Right lung (tissue), 5 donors: Measurements from ENCODE around the gene ZBTB43. TPM values are rescaled to one million over a fixed set of nuclear protein-coding genes. Genes with fewer than 3 reads are reported as not detected.

ENCODE experiments used
- DNase-seq, 2 donors: peaks; one replicate each; pipeline ENCODE4 v3.0.0-alpha.2; 2013
- polyA plus RNA-seq, 5 donors: library from polyadenylated mRNA; unstranded; fragments of 120-200 nt; gene quantifications; one replicate each; pipeline versions ENCODE4 v1.2.1 to v1.2.3, GENCODE V29; 2013; ENCODE audit warnings: inconsistent platforms in 1 of 5, low replicate concordance in 1 of 5; ENCODE audit not compliant: insufficient read length in 5 of 5, insufficient read depth in 1 of 5

Gene ZBTB43
- polyA plus RNA-seq, 5 donors, result 12.8 to 18.0 (median 16.3) TPM

DNA sequence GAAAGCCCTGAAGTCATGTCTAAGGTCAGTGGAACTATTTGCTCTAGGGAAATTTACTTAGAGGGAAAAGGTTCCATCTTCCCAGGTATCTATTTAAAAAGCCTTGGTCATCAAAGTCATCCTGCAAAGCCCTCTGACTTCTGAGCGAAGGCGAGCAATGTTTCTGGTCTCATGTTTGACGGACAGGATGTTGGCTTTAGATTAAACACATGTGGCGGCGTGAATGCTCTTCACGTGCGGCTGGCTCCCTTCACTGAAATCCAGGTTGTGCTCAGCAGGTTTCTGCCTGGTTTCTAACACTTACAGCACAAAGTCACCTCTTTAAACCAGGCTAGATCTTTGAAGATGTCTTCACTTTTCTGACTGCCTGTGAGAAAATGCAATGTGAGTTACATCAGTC is 49.9 kb downstream of the ZBTB43 start:
- peak in 1 of 2 donors; percentile 9 for DNase-seq

DNA sequence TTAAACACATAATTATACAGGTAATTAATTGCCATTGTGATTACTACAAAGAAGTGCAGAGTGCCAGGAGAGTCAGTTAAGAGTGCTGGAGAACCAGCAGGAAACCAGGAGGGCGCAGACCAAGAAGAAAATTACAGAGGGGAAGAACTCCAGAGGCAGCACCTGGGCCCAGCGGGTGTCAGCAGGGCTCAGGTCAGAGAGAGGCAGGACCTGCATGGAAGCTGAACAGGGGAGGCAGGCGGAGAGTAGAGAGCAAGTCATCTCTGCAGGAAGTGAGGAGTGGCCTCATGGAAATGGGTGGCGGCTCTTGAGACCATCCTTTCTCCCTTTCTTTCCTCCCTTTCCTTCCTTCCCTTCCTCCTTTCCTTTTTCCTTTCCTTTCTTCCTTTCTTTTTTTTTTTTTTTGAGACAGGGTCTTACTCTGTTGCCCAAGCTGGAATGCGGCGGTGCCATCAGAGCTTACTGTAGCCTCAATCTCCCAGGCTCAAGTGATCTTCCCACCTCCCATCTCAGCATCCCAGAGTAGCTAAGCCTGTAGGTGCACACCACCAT is 51.6 kb downstream of the ZBTB43 start:
- no peak for DNase-seq

DNA sequence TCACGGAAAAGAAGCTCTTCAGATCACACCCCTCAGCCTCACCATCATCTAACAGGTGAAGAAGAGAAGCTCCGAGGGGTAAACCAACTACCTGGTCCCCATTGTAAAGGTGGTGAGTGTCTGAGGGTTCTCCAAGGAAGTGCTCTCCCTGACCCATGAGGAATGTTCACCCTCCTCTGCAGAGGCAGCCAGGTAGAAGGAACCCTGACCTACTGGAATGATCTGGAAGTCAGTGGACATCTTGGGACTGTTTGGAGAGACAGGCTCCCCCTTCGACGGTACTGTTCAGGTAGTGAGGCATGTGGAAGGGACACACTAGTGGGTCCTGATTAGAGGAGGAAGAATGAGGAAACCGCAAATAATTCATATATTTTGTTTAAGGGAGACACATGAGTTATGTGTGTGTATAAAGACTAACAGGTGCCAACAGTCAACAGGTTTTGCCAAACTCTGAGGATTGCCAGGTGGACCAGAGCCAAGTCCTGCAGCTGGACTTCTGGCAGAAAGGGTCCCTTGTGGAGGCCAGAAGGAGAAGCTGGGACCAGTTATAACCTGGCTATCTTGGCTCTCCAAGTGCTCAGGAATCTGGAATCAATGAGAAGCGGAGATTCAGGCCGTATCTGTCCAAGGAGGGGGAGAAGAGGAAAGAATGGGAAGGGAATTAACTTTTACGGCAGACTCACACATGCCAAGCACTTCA is 52.6 kb downstream of the ZBTB43 start:
- DNase-seq, result no peak

DNA sequence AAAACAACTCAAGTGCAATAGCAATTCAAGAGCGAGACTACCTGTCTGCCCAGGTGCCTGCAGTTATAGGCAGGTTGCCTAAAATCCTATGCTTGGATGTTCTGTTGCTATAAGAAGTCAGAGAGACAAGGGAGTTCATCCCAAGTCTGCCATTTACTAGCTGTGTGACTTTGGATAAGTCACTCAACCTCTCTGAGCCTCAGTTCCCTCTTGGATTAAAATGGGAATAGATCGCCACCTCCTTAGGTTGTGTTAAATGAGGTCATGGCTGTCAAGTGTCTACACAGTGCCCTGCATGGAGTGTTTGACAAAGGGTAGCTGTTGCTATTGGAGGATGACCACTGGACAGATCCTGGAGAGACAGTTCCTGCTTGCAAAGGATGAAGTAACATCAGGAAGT is 54.3 kb downstream of the ZBTB43 start:
- DNase-seq, result no peak

DNA sequence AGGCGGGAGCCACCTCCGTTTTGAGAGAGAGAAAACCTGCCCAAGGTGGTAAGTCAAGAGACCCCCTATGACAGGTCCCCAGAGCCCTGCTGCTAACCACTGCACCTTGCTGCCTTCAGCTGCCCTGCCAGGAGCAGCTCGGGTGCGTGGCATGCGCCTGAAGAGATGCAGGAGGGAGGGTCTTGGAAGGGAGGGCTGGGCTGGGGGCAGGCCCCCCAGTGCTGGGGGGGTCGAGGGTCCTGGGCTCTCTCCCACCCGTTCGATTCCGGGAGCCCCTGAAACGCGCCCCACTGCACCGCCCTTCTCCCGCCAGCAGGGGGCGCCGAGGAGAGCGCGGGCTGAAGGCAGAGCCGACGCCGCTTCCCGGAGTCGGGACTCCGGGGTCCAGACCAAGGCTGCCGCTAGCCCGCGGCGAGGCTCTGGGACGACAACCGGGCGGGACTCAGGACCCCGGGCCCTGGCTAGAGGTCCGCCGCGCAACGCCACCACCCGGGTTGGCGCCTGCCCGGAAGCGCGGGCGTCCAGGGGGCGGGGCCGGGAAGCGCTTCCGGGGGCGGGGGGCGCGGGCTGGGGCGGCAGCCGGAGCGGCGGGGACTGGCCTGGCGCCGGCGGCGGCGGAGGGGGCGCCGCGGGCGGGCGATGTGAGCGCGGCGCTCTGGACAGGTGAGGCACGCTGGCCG is 55.4 kb downstream of the ZBTB43 start, which contains the start of gene ZBTB34:
Gene ZBTB34 (plus strand): TSS at position 563 of the 680 bp plus-strand sequence. CDS start 18,761 bp downstream, outside the sequence.
- DNase-seq, result peak; percentile 65 to 71

DNA sequence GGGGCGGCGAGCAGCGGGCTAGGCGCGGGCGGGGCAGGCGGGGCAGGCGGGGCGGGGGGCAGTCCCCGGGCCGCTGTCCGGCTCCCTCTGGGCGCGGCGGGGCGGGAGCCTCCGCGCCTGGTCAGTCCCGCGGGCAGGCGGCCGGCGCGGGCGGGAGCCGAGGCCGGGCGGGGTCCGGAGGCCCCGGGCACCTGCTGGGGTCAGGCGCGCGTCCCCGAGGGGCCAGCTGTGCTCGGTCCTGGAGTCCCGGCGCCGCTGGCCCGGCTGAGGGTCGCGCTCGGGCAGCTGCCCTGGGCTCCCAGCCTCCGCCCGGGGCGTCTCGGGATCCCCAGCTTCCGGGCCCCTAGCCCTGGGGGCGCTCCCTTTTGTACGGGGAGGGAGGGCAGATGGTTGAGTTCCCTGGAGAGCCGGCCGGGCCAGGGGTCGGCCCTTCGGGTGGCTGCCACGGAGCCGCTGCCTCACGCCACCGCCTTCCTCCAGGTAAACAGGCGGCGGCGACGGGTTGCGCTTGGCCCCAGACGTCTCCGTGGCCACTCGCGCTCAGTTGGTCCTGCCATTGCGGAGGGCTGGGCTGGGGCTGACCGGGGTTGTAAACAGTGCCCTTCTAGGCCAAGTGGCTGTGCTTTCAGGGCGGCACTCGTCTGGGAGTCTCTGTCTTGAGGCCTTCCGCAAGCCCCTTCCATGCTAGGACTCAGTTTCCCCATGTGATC is 56.1 kb downstream of the ZBTB43 start:
- no peak for DNase-seq

DNA sequence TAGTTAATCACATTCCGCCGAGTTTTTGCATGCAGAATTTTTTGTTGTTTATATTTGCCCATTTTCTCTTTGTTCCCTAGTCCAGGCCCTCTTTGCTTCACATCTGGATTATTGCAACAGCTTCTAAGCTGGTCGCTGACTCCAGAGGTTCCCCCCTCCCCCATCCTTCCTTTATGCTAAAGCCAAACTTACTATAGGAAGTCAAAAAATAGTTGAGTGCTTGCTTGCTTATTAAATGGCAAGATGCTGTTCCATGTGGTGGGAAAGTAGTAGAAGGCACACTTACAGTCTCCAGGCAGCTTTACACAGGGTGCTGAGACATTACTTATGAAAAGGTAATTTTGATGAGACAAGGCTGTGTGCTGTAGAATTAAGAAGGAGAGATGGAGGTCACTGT is 56.9 kb downstream of the ZBTB43 start:
- DNase-seq, result peak in 1 of 2 donors; percentile 56

DNA sequence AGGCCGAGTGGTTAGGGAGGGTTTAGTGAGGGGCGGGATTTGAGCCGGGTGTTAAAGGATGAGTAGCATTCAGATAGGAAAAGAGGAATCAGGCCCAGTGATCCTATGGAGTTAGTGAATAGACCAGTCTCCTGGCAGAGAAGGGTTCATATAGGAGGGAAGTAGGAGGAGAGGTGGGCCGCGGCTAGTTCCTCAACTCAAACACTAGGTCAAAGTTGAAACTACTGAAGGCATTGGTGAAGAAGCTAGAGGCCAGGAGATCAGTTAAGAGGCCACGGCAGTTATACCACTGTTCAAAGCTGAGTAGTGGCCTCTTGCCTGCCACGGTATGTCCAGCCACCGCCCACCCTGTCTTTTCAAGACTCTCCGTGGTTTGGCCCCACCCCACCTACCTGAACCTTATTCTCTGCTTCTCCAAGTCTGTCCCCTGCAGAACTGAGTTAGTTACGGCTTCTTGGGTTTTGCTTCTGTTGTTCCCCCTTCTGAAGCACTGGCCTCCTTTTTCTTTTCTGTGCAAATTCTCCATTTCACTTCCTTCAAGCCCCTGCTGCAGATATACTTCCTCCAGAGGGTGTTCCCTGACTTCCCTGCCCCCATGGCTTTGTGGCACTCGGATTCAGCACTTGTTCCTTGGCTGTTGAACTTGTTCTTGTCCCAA is 57.4 kb downstream of the ZBTB43 start:
- DNase-seq, result no peak

DNA sequence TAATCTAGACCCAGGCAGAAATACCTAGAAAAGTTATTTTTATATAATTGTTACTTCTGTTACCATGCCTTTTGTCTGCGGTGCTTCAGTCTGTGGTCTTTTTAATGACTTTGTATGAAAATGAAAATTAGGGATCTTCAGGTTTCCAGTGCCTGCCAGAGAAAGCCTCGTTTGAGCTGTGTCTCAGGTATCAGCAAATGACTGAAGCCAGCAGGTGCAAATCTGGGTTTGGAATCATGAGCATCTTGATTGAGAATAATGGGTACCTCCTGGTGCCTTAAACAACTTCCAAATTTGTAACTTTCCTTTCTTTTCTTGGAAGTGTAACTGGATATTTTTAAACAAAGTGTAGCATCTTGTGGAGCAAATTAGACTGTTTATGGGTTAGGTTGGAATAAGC is 59.9 kb downstream of the ZBTB43 start:
- DNase-seq, result no peak

DNA sequence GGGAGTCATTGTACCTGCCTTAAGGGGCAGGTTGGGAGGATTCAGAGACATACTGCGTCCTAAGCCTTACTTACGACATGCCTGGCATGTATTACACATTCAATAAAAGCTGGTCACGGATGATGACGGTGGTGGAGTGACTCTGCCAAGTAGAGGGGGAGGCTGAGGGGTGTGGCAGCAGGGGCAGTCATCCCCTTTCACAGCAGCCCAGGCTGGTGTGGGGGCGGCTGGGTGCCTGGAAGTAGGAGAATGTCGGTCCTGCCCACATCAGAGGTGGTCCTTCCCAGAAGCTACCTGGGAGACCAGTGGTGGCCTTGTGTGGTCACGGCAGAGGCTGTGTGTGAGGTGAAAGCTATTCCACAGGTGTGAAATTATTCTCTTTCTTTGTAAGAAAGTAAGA is 64.5 kb downstream of the ZBTB43 start:
- DNase-seq, result no peak

DNA sequence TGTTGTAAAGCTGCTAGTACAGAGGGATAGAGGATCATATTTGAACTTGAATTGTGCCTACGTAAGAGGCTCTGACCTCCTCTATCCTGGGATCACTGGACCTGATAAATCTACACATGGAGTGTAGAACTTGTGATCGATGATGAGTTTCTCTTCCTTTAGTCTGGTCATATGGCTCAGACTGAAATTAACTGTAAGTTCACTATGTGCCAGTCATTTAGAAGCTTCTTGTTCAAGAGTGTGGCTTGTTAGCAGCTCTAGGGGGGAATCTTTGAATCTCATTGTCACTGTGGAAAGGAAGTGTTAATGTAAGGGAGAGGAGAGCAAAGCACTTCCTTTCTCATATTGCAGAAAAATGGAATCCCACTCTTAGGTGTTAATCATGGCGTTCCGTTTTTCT is 67.7 kb downstream of the ZBTB43 start:
- no peak for DNase-seq

DNA sequence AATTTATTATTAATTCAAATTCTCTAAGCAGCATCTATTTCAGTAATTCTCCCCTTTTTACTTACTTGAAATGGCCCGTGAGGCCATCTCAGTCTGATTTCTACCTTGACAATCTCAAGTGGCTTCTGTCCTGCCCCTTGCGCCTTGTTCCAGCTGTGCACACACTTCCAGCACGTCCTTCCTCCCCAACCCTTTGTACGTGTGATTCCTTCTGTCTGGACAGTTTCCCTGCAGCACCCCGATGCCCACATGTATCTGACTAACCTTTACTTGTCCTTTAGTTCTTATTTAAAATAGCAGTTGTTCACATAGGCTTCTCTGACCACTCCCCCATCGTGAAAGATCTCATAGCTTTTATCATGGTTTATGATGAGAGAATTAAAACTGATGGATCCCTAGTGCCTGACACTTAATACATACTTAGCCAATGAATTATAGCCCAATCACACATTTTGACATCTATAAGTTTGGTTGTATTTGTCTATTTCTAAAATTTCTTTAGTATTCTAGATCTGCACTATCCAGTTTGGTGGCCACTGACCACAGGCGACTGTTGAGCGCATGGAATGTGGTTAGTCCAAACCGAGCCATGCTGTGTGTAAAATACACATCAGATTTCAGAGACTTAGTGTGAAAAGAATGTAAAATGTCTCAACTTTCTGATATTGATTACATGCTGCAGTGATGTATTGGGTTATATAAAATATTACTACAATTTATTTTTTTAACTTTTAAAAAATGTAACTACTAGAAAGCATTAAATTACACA is 69.9 kb downstream of the ZBTB43 start:
- DNase-seq, result no peak

DNA sequence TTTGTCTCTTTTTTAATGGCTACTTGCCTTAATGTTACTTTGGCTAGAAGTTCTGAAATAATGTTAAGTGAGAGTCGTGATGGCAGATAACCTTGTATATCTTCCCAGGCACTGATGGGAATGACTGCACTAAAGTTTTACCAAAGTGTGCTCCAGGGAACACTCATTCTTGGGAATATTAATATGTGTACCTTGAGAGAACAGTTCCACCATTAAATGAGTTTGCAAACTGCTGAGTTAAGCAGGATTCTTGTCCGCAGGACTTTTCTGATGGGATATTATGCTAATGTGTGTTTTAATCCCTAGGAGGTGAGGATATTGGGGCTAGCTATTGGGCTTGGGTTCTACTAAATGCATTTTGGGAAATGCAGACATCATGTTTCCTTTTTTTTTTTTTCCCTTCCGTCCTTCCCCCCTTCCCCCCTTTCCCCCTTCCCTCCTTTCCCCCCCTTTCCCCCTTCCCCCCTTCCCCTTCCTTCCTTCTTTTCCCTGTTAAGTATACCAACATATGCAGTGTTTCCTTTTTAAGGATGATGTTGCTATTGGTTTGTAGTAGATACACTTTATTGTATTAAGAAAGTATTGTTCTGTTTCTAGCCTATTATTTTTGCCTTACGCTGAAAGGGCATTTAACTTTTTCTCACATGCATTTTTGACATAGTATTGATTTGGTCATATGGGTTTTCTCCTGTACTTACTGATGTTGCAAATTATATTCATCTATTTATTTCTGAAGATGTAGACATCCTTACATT is 71.1 kb downstream of the ZBTB43 start:
- no peak for DNase-seq

DNA sequence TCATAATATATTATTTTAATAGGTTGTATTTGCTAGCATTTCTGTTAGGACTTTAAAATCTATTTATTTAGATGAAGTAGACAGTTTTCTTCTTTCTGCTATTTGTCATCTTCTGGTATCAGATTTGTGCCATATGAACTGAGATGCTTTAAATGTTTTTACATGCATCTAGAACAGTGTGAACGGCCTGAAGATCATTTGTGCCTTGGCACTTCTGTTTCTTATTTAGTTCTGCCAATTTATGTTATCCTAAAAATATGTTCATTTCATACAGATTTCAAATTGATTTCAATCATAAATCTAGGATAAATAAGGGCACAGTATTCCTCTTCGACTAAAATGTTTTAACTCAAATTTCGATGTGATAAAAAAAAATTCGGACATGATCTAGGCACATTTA is 71.7 kb downstream of the ZBTB43 start:
- no peak for DNase-seq

DNA sequence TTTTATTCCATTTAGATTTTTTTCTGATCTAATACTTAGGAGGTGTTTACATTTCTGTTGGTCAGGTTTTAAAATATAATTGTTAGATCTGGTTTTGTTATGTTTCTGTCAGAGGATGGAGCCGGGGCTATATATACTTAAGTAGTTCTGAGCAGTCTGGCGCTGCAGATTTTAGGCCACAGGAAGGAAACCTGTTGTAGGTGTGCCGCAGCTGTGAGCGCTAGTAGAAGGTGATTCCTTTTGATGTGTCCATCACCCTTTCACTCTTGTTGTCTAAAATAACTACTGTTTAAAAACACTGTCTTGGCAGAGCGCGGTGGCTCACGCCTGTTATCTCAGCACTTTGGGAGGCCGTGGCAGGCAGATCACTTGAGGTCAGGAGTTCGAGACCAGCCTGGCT is 72.6 kb downstream of the ZBTB43 start:
- DNase-seq, result no peak

DNA sequence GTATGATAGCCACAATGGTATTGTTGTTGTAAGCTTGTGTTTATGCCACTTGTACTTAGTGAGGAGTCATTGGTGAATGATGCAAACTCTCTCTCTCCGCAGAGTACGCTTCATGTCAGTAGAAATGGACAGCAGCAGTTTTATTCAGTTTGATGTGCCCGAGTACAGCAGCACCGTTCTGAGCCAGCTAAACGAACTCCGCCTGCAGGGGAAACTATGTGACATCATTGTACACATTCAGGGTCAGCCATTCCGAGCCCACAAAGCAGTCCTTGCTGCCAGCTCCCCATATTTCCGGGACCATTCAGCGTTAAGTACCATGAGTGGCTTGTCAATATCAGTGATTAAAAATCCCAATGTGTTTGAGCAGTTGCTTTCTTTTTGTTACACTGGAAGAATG is 74.4 kb downstream of the ZBTB43 start:
- no peak for DNase-seq

DNA sequence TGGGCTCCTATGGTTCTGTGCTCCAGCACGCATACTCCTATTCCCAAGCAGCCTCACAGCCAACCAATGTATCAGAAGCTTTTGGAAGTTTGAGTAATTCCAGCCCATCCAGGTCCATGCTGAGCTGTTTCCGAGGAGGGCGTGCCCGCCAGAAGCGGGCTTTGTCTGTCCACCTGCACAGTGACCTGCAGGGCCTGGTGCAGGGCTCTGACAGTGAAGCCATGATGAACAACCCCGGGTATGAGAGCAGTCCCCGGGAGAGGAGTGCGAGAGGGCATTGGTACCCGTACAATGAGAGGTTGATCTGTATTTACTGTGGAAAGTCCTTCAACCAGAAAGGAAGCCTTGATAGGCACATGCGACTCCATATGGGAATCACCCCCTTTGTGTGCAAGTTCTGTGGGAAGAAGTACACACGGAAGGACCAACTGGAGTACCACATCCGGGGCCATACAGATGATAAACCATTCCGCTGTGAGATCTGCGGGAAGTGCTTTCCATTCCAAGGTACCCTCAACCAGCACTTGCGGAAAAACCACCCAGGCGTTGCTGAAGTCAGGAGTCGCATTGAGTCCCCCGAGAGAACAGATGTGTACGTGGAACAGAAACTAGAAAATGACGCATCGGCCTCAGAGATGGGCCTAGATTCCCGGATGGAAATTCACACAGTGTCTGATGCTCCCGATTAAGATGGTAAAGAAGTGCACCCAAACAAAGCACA is 75.5 kb downstream of the ZBTB43 start:
- DNase-seq, result no peak

DNA sequence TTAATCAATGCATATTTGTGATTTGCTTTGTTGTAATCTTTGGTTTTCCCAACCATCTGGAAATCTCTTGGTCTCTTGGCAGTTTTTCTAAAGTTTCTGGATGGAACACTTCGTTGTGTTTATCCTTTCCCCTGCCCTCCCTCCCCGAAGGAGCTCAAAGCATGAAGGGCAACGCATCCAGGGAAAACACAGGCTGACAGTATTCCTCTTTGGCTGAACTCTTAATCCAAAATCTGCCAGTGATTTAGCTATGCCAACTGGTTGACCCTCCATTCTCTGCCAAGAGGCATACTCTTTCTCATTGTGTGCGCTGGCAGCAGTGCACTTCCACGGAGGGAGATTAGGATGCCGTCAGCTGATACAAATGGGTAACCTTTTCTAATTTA is 76.1 kb downstream of the ZBTB43 start:
- DNase-seq, result no peak

DNA sequence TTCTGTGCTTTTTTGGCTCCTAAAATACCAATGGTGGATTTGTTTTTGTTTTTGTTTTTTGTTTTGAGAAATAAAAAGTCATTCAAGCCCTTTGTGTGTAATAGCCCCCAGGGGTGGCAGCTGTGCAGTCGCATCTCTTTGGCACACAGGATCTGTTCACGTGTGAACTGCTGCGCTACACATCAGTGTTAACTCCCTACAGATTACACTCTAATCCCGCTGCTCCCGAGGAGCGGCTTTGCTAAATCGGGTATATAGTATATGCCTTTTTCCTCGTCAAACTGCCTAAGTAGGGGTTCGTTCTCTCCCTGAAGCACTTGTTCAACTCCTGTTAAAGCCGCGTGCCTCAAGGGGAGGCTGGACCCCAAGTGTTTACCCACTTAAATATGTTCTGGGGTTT is 77.9 kb downstream of the ZBTB43 start:
- no peak for DNase-seq

DNA sequence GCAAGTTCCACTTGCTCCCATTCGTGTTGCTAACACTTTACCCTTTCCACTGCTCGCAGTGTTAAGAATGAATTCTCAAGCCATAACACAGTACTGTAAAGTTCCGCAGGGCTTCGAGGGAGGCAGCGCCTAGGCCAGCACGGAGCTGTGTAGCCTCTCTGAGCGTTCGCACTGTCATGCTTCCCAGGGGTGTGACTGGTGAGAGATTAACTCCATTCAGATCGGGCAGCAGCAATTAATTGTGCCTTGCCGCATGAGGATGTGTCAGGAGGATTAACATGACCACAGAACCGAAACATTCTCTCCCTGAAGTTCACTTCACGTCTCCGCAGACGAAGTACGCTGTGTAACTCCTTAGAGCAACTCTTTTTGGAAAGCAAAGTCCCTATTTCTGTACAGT is 78.8 kb downstream of the ZBTB43 start:
- DNase-seq, result no peak
